IMR-90 (cell line): ENCODE data around the gene ZNF76.

Source experiments
- CTCF ChIP-seq: conservative IDR thresholded peaks from 2 replicates; pipeline ENCODE4 v1.5.1; 2012; ENCODE audit warnings: mild to moderate bottlenecking, low read depth, low read length, improper control_type of control experiment
- NFE2L2 ChIP-seq: fragments of 150-350 bp; IDR thresholded peaks from 2 replicates; pipeline ENCODE4 v1.6.1; 2016; ENCODE audit warnings: low read depth, mild to moderate bottlenecking, low read length
- POLR2A ChIP-seq: IDR thresholded peaks from 2 replicates; pipeline ENCODE4 v1.6.1; 2012; ENCODE audit warnings: mild to moderate bottlenecking, low read depth, low read length
- RAD21 ChIP-seq: IDR thresholded peaks from 2 replicates; pipeline ENCODE4 v1.6.1; 2012; ENCODE audit warnings: low read length, improper control_type of control experiment

GRCh38 chr6:35231563-35231962, 28.0 kb upstream of the ZNF76 start:
- no peak for TF ChIP-seq RAD21
- TF ChIP-seq CTCF, result no peak
- no peak for TF ChIP-seq NFE2L2
- TF ChIP-seq POLR2A, result no peak
